HepG2 (cell line): Measurements from ENCODE around the gene KAZN. TPM values are rescaled to one million over a fixed set of nuclear protein-coding genes. Genes with fewer than 3 reads are reported as not detected.
A peak's percentile ranks its signal among the peaks of the same experiment; 100 is the strongest.

ENCODE experiments used
- ATAC-seq: fragments of 200-7000 bp; cut with Tn5 transposase; 3 replicates; pipeline ENCODE4 v1.9.1; 2020; ENCODE audit warnings: mild to moderate bottlenecking, moderate library complexity
- BruUV-seq: library from RNA; stranded (reverse); fragments of 400-500 nt; replicated peaks from 2 replicates; lab custom pipeline; 2021; lab: Mats Ljungman, UMichigan
- CTCF ChIA-PET: fragments of 300-600 bp; formaldehyde crosslinking; extraction: SDS; loops from one replicate; lab custom pipeline; 2021; ENCODE audit warnings: low total read pairs, inconsistent platforms, low intra/inter-chr PET ratio; lab: Yijun Ruan, JAX
- POLR2A ChIA-PET: fragments of 350-600 bp; sonication (Branson Sonifier 250); formaldehyde crosslinking; loops from one replicate; lab custom pipeline; 2020; ENCODE audit warnings: antibody characterized with exemption, inconsistent platforms; lab: Yijun Ruan, JAX
- DNase-seq: peaks from one replicate; pipeline ENCODE4 v3.0.0-alpha.2; 2015; ENCODE audit warnings: low spot score
- FAIRE-seq: peaks from 3 replicates; lab custom pipeline; 2011; peaks lifted over from hg19 to GRCh38; lab: Jason Lieb, UNC
- H2AFZ ChIP-seq: one replicate; pipeline ENCODE4 v1.6.1; 2011; ENCODE audit warnings: low read length, inconsistent platforms
- H3K27ac ChIP-seq: fragments of 300-600 bp; 3 replicates; pipeline ENCODE4 v1.8.0; 2011; ENCODE audit warnings: mixed run types, mild to moderate bottlenecking, mixed read lengths, low read length, inconsistent platforms; ENCODE audit not compliant: insufficient read depth; ENCODE audit errors: extremely low read length
- H3K27me3 ChIP-seq, 2 experiments: fragments of 200-600 bp in 1 of 2; 2 replicates in 1 of 2; 3 replicates in 1 of 2; pipeline versions ENCODE4 v1.6.0 to v1.8.0; 2011; ENCODE audit warnings: low read length in 2 of 2, mild to moderate bottlenecking in 2 of 2, moderate library complexity in 2 of 2, inconsistent platforms in 1 of 2; ENCODE audit not compliant: insufficient read depth in 2 of 2, control insufficient read depth in 1 of 2
- H3K36me3 ChIP-seq, 2 experiments: fragments of 200-600 bp in 1 of 2; replicated peaks in 1 of 2; 2 replicates in 1 of 2; 3 replicates in 1 of 2; pipeline versions ENCODE4 v1.5.1 to v1.8.0; 2011; ENCODE audit warnings: low read length in 2 of 2, inconsistent platforms in 1 of 2; ENCODE audit not compliant: insufficient read depth in 2 of 2, control insufficient read depth in 1 of 2
- H3K4me1 ChIP-seq: 2 replicates; pipeline ENCODE4 v1.5.1; 2012; ENCODE audit warnings: low read length, inconsistent platforms; ENCODE audit not compliant: insufficient read depth
- H3K4me2 ChIP-seq: 2 replicates; pipeline ENCODE4 v1.6.0; 2011; ENCODE audit warnings: low read depth, low read length, inconsistent platforms
- H3K4me3 ChIP-seq, 3 experiments: fragments of 200-600 bp in 1 of 3; sonication (generic), shearing (Covaris generic) in 1 of 3; replicated peaks in 1 of 3; 2 replicates each; pipeline ENCODE4 v1.5.1; 2011 to 2016; ENCODE audit warnings: low read length in 3 of 3, inconsistent platforms in 2 of 3, low read depth in 2 of 3, mild to moderate bottlenecking in 2 of 3, control low read depth in 1 of 3, mixed read lengths in 1 of 3; ENCODE audit not compliant: insufficient read depth in 1 of 3
- H3K79me2 ChIP-seq: one replicate; pipeline ENCODE4 v1.6.1; 2011; ENCODE audit warnings: low read length, inconsistent platforms; ENCODE audit not compliant: insufficient read depth
- H3K9ac ChIP-seq: 2 replicates; pipeline ENCODE4 v1.6.0; 2011; ENCODE audit warnings: mild to moderate bottlenecking, low read depth, low read length, inconsistent platforms; ENCODE audit not compliant: insufficient read depth
- H3K9me3 ChIP-seq: 2 replicates; pipeline ENCODE4 v1.5.1; 2012; ENCODE audit warnings: mild to moderate bottlenecking, low read length
- H4K20me1 ChIP-seq: 2 replicates; pipeline ENCODE4 v1.6.0; 2011; ENCODE audit warnings: inconsistent platforms, mild to moderate bottlenecking, low read length, moderate library complexity; ENCODE audit not compliant: insufficient read depth
- ERF ChIP-seq: IDR thresholded peaks from 2 replicates; pipeline ENCODE4 v1.6.1; 2018; ENCODE audit warnings: missing biosample characterization, missing genetic modification reagents
- GPN1 ChIP-seq: sonication (generic); formaldehyde crosslinking; IDR thresholded peaks from 2 replicates; pipeline ENCODE4 v1.5.1; 2020; ENCODE audit warnings: missing genetic modification reagents, borderline replicate concordance
- HOXA9 ChIP-seq: sonication (generic); formaldehyde crosslinking; IDR thresholded peaks from 2 replicates; pipeline ENCODE4 v1.8.1; 2022; ENCODE audit warnings: missing genetic modification reagents, mild to moderate bottlenecking, moderate library complexity, borderline replicate concordance
- STAG1 ChIP-seq: sonication (generic); formaldehyde crosslinking; IDR thresholded peaks from 2 replicates; pipeline ENCODE4 v1.4.0; 2020; ENCODE audit warnings: missing genetic modification reagents
- TCF7 ChIP-seq: sonication (generic); IDR thresholded peaks from 2 replicates; pipeline ENCODE4 v1.6.1; 2016; ENCODE audit warnings: antibody characterized with exemption, low read depth
- ZBTB10 ChIP-seq: sonication (generic); formaldehyde crosslinking; IDR thresholded peaks from 2 replicates; pipeline ENCODE4 v1.4.0; 2020; ENCODE audit warnings: missing genetic modification reagents, borderline replicate concordance
- ZNF20 ChIP-seq: sonication (generic); formaldehyde crosslinking; IDR thresholded peaks from 2 replicates; pipeline ENCODE4 v1.4.0; 2020; ENCODE audit warnings: mild to moderate bottlenecking, moderate library complexity, missing genetic modification reagents
- ZNF207 ChIP-seq: fragments of 450-650 bp; IDR thresholded peaks from 2 replicates; pipeline ENCODE4 v1.6.1; 2016; ENCODE audit warnings: antibody characterized with exemption, borderline replicate concordance
- ZNF256 ChIP-seq: sonication (generic); formaldehyde crosslinking; conservative IDR thresholded peaks from 2 replicates; pipeline ENCODE4 v1.4.0; 2020; ENCODE audit warnings: missing genetic modification reagents
- ZNF3 ChIP-seq: IDR thresholded peaks from 2 replicates; pipeline ENCODE4 v1.7.0; 2017; ENCODE audit warnings: inconsistent platforms
- ZNF335 ChIP-seq: sonication (generic); formaldehyde crosslinking; IDR thresholded peaks from 2 replicates; pipeline ENCODE4 v1.4.0; 2020; ENCODE audit warnings: missing genetic modification reagents
- ZNF629 ChIP-seq: sonication (generic); formaldehyde crosslinking; conservative IDR thresholded peaks from 2 replicates; pipeline ENCODE4 v1.5.0; 2020; ENCODE audit warnings: missing genetic modification reagents
- WGBS: methylation state at CpG from one replicate; pipeline ENCODE4 v1.1.6; 2017; ENCODE audit warnings: low lambda C conversion rate; 5-methylcytosine and 5-hydroxymethylcytosine counted together
- in situ Hi-C: cut with HindIII; loops from 2 replicates; pipeline ENCODE4 v1.10.0; 2017; ENCODE audit warnings: low pct_unique_long_range_greater_than_20kb; ENCODE audit not compliant: extremely low pct_ligation_motif_present
- intact Hi-C: fragments of 100-400 bp; cut with micrococcal nuclease; formaldehyde crosslinking; loops from one replicate; pipeline ENCODE4 v1.10.0; 2022; ENCODE audit not compliant: unreplicated experiment
- polyA plus RNA-seq, 8 experiments: library from polyadenylated mRNA; depleted of rRNA in 3 of 8; stranded (reverse) in 7 of 8; unstranded in 1 of 8; fragments of >200 nt; fragmentation: Illumina TruSeq in 4 of 8; extraction: Trizol in 4 of 8; gene quantifications; 2 replicates each; pipeline versions ENCODE4 v1.2.1 to v1.2.3, GENCODE V29; 2011 to 2016; ENCODE audit warnings: low read depth in 4 of 8, missing spikeins in 1 of 8, mixed read lengths in 1 of 8; ENCODE audit not compliant: insufficient read depth in 1 of 8
- total RNA-seq, 5 experiments: library from RNA; depleted of rRNA; stranded (reverse); fragments of >200 nt; fragmentation: Illumina TruSeq; extraction: Trizol; gene quantifications; 2 replicates each; pipeline ENCODE4 v1.2.3, GENCODE V29; 2016; ENCODE audit warnings: low read depth in 1 of 5
- TF ChIP-seq, protein P1 (sequence below): sonication (generic); formaldehyde crosslinking; IDR thresholded peaks from 2 replicates; pipeline ENCODE4 v1.8.0; 2022; ENCODE audit warnings: low read depth, missing genetic modification reagents
- TF ChIP-seq, protein P2 (sequence below): sonication (generic); formaldehyde crosslinking; IDR thresholded peaks from 2 replicates; pipeline ENCODE4 v1.5.0; 2020; ENCODE audit warnings: mild to moderate bottlenecking, missing genetic modification reagents, moderate library complexity

Gene KAZN
- total and polyA plus RNA-seq, 2 of the 13 experiments (the other 11 are each of a cell fraction or from before 2014, with no cell fraction given), result 10.4 to 13.5 TPM

- TF ChIP-seq ERF (CRISPR knock-in tag) (no peak), HOXA9 (CRISPR knock-in tag) (no peak), ZNF335 (CRISPR knock-in tag) (no peak), ZNF207 (no peak), ZNF3 (CRISPR knock-in tag) (no peak), GPN1 (CRISPR knock-in tag) (no peak), ZNF20 (no peak), ZNF256 (CRISPR knock-in tag) (no peak)
- TF ChIP-seq, protein P1, sequence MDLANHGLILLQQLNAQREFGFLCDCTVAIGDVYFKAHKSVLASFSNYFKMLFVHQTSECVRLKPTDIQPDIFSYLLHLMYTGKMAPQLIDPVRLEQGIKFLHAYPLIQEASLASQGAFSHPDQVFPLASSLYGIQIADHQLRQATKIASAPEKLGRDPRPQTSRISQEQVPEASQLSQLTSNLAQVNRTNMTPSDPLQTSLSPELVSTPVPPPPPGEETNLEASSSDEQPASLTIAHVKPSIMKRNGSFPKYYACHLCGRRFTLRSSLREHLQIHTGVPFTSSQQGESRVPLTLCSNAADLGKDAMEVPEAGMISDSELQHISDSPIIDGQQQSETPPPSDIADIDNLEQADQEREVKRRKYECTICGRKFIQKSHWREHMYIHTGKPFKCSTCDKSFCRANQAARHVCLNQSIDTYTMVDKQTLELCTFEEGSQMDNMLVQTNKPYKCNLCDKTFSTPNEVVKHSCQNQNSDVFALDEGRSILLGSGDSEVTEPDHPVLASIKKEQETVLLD (CRISPR knock-in tag), result no peak
These were observed 7.5 kb downstream of the KAZN start (continued) for GRCh38 chr1:14605945-14606344.

- H3K36me3 ChIP-seq, result no peaks in the 10 kb centered on the region
- TF ChIP-seq STAG1 (CRISPR knock-in tag) (peak; percentile 24; the same call in 1 of the 2 replicates), TCF7 (no peak), ZNF629 (CRISPR knock-in tag) (no peak), ZBTB10 (CRISPR knock-in tag) (no peak)
- TF ChIP-seq, protein P2, sequence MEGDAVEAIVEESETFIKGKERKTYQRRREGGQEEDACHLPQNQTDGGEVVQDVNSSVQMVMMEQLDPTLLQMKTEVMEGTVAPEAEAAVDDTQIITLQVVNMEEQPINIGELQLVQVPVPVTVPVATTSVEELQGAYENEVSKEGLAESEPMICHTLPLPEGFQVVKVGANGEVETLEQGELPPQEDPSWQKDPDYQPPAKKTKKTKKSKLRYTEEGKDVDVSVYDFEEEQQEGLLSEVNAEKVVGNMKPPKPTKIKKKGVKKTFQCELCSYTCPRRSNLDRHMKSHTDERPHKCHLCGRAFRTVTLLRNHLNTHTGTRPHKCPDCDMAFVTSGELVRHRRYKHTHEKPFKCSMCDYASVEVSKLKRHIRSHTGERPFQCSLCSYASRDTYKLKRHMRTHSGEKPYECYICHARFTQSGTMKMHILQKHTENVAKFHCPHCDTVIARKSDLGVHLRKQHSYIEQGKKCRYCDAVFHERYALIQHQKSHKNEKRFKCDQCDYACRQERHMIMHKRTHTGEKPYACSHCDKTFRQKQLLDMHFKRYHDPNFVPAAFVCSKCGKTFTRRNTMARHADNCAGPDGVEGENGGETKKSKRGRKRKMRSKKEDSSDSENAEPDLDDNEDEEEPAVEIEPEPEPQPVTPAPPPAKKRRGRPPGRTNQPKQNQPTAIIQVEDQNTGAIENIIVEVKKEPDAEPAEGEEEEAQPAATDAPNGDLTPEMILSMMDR (CRISPR knock-in tag), result peak; percentile 20; the same call in 1 of the 2 replicates
- TF ChIP-seq, all 625 proteins: peak for 2
- ChIA-PET CTCF (no interaction called here), POLR2A (no interaction called here)
- Histone ChIP-seq H3K9me3 (no peaks in the 10 kb centered on the region), H3K79me2 (no peaks in the 10 kb centered on the region), H3K4me1 (no peaks in the 10 kb centered on the region), H2AFZ (no peak overlapping the region), H3K27ac (no peak overlapping the region), H3K27me3 (peaks cover 1 to 11% of the 10 kb centered on the region in 2 experiments; a peak in 2 of 5 replicates), H3K4me3 (no peak overlapping the region), H3K9ac (no peak overlapping the region), H3K4me2 (no peak overlapping the region), H4K20me1 (no peaks in the 10 kb centered on the region)
- DNase-seq (no peak), ATAC-seq (no peak), FAIRE-seq (no peak)
- BruUV-seq, result no TSS peak
- intact Hi-C loops (no loop called here), in situ Hi-C loops (no loop called here)
- 0% methylated on average over 1 of the region's 1 CpG for WGBS
These were observed 8.1 kb downstream of the KAZN start for GRCh38 chr1:14606632-14607031.
